ENCODE measurements around the gene MEIOC.
A peak's percentile ranks its signal among the peaks of the same experiment; 100 is the strongest.

MEIOC gene

GRCh38 chr17:44708401-44709263 is 52.4 kb downstream of the MEIOC start, which contains the start of gene DBF4B:
TSS of gene DBF4B (plus strand) at chr17:44708665. CDS start at chr17:44708821, 156 bp downstream.
- DNase-seq (ENCODE audit: low spot score) = peak; percentile 88

GRCh38 chr17:44719444-44719843 is 63.2 kb downstream of the MEIOC start:
- no peak for DNase-seq (ENCODE audit: low spot score)

- no peak for DNase-seq (ENCODE audit: low spot score)
Observed at GRCh38 chr17:44722254-44722653, 66.0 kb downstream of the MEIOC start.

Measured in Ammon's horn (tissue), 1 donor.